Germinal center (tissue), 1 donor: ENCODE measurements around the gene SLC10A1.
A peak's percentile ranks its signal among the peaks of the same experiment; 100 is the strongest.
"Not testable (repeated sequence)": the region's sequence is repeated elsewhere in the genome, so short reads cannot be mapped to it uniquely, and the experiment has no call there.

Experiments used
- DNase-seq: peaks from one replicate; pipeline ENCODE4 v3.0.0; 2012; ENCODE audit warnings: mixed read lengths, low spot score

SLC10A1 gene

GRCh38 chr14:69769623-69770022 lies 27.4 kb downstream of the SLC10A1 start:
- no peak for DNase-seq

- no peak for DNase-seq
These were observed 28.2 kb downstream of the SLC10A1 start for GRCh38 chr14:69768873-69769272.

- DNase-seq = peak; percentile 93
These were observed 29.6 kb downstream of the SLC10A1 start for GRCh38 chr14:69767369-69767999.

GRCh38 chr14:69766984-69767368 lies 30.1 kb downstream of the SLC10A1 start, which contains the start of gene SRSF5:
Gene SRSF5, plus strand, starts transcription at chr14:69767142. Its CDS starts 1,015 bp downstream, at chr14:69768157.
- peak; percentile 91 for DNase-seq

- DNase-seq = no peak
These were observed 33.1 kb downstream of the SLC10A1 start for GRCh38 chr14:69763761-69764510.

- DNase-seq = no peak
These were observed 36.2 kb downstream of the SLC10A1 start for GRCh38 chr14:69760810-69761209.

- DNase-seq = no peak
These were observed 40.7 kb downstream of the SLC10A1 start for GRCh38 chr14:69756298-69756697.

- DNase-seq = no peak
These were observed 41.3 kb downstream of the SLC10A1 start for GRCh38 chr14:69755784-69756183.

GRCh38 chr14:69755296-69755695 lies 41.7 kb downstream of the SLC10A1 start:
- no peak for DNase-seq

GRCh38 chr14:69754487-69754886 lies 42.6 kb downstream of the SLC10A1 start:
- DNase-seq = no peak

GRCh38 chr14:69753860-69754259 lies 43.2 kb downstream of the SLC10A1 start:
- DNase-seq = peak; percentile 37

- no peak for DNase-seq
These were observed 44.3 kb downstream of the SLC10A1 start for GRCh38 chr14:69752773-69753172.

GRCh38 chr14:69750495-69750894 lies 46.5 kb downstream of the SLC10A1 start:
- DNase-seq = no peak

- DNase-seq = no peak
These were observed 47.1 kb downstream of the SLC10A1 start for GRCh38 chr14:69749956-69750355.

GRCh38 chr14:69741055-69741454 lies 56.0 kb downstream of the SLC10A1 start:
- DNase-seq = no peak

GRCh38 chr14:69736405-69736804 lies 60.6 kb downstream of the SLC10A1 start:
- not testable (repeated sequence) for DNase-seq

- DNase-seq = not testable (repeated sequence)
These were observed 65.0 kb downstream of the SLC10A1 start for GRCh38 chr14:69731919-69732598.

GRCh38 chr14:69727860-69728259 lies 69.2 kb downstream of the SLC10A1 start:
- DNase-seq = no peak

- DNase-seq = peak; percentile 88
These were observed 70.1 kb downstream of the SLC10A1 start for GRCh38 chr14:69726761-69727511.
